Astrocyte (in vitro differentiated cells and primary cell): Measurements from ENCODE around the gene TAL1. TPM values are rescaled to one million over a fixed set of nuclear protein-coding genes. Genes with fewer than 3 reads are reported as not detected.

Experiments
- DNase-seq: peaks from one replicate; pipeline ENCODE4 v3.0.0-alpha.2; 2010; ENCODE audit warnings: low read depth
- FAIRE-seq: peaks from 2 replicates; lab custom pipeline; 2011; peaks lifted over from hg19 to GRCh38; lab: Jason Lieb, UNC
- H2AFZ ChIP-seq: 2 replicates; pipeline ENCODE4 v1.6.0; 2012; ENCODE audit warnings: low read depth, low read length, inconsistent platforms
- H3K27ac ChIP-seq: 2 replicates; pipeline ENCODE4 v1.5.1; 2011; ENCODE audit warnings: low read depth, low read length, inconsistent platforms
- H3K27me3 ChIP-seq: 2 replicates; pipeline ENCODE4 v1.6.0; 2011; ENCODE audit warnings: low read length, inconsistent platforms; ENCODE audit not compliant: insufficient read depth
- H3K36me3 ChIP-seq: 2 replicates; pipeline ENCODE4 v1.5.1; 2011; ENCODE audit warnings: low read length, inconsistent platforms; ENCODE audit not compliant: insufficient read depth
- H3K4me1 ChIP-seq: 2 replicates; pipeline ENCODE4 v1.5.1; 2011; ENCODE audit warnings: low read length, inconsistent platforms; ENCODE audit not compliant: insufficient read depth
- H3K4me2 ChIP-seq: 2 replicates; pipeline ENCODE4 v1.6.0; 2012; ENCODE audit warnings: low read length, inconsistent platforms
- H3K4me3 ChIP-seq: 2 replicates; pipeline ENCODE4 v1.5.1; 2011; ENCODE audit warnings: low read depth, mild to moderate bottlenecking, low read length, inconsistent platforms; ENCODE audit not compliant: insufficient read depth
- H3K79me2 ChIP-seq: 2 replicates; pipeline ENCODE4 v1.6.0; 2012; ENCODE audit warnings: mild to moderate bottlenecking, low read length, inconsistent platforms; ENCODE audit not compliant: insufficient read depth
- H3K9ac ChIP-seq: 2 replicates; pipeline ENCODE4 v1.6.0; 2012; ENCODE audit warnings: mild to moderate bottlenecking, low read length, inconsistent platforms
- H3K9me3 ChIP-seq: 2 replicates; pipeline ENCODE4 v1.5.1; 2012; ENCODE audit warnings: low read depth, mild to moderate bottlenecking, low read length, inconsistent platforms; ENCODE audit not compliant: insufficient read depth
- H4K20me1 ChIP-seq: 2 replicates; pipeline ENCODE4 v1.6.0; 2012; ENCODE audit warnings: low read length, inconsistent platforms; ENCODE audit not compliant: insufficient read depth
- H3K27ac Mint-ChIP-seq: one replicate; pipeline ENCODE4 v1.8.0; 2021; ENCODE audit warnings: mild to moderate bottlenecking, mixed read lengths; ENCODE audit not compliant: unreplicated experiment
- H3K27me3 Mint-ChIP-seq: one replicate; pipeline ENCODE4 v1.8.0; 2021; ENCODE audit warnings: low read depth, mixed read lengths; ENCODE audit not compliant: unreplicated experiment
- H3K36me3 Mint-ChIP-seq: one replicate; pipeline ENCODE4 v1.8.0; 2021; ENCODE audit warnings: low read depth, mixed read lengths; ENCODE audit not compliant: unreplicated experiment
- H3K4me1 Mint-ChIP-seq: one replicate; pipeline ENCODE4 v1.8.0; 2021; ENCODE audit warnings: low read depth, mixed read lengths; ENCODE audit not compliant: unreplicated experiment
- H3K4me3 Mint-ChIP-seq: one replicate; pipeline ENCODE4 v1.8.0; 2021; ENCODE audit warnings: mild to moderate bottlenecking, moderate library complexity, mixed read lengths; ENCODE audit not compliant: unreplicated experiment
- H3K9me3 Mint-ChIP-seq: one replicate; pipeline ENCODE4 v1.8.0; 2021; ENCODE audit warnings: mild to moderate bottlenecking, mixed read lengths; ENCODE audit not compliant: unreplicated experiment
- CTCF ChIP-seq: IDR thresholded peaks from 2 replicates; pipeline ENCODE4 v1.5.1; 2011; ENCODE audit warnings: low read depth, mild to moderate bottlenecking, inconsistent platforms, low read length, moderate library complexity; ENCODE audit not compliant: insufficient read depth
- EZH2 ChIP-seq: IDR thresholded peaks from 2 replicates; pipeline ENCODE4 v1.6.1; 2012; ENCODE audit warnings: mild to moderate bottlenecking, low read length, inconsistent platforms; ENCODE audit not compliant: insufficient read depth
- total RNA-seq: library from RNA; stranded (reverse); gene quantifications from 2 replicates; pipeline ENCODE4 v1.2.1, GENCODE V29; 2021

The TAL1 gene
- total RNA-seq, 1 donor from 2014 or later = 0.14 TPM

DNA sequence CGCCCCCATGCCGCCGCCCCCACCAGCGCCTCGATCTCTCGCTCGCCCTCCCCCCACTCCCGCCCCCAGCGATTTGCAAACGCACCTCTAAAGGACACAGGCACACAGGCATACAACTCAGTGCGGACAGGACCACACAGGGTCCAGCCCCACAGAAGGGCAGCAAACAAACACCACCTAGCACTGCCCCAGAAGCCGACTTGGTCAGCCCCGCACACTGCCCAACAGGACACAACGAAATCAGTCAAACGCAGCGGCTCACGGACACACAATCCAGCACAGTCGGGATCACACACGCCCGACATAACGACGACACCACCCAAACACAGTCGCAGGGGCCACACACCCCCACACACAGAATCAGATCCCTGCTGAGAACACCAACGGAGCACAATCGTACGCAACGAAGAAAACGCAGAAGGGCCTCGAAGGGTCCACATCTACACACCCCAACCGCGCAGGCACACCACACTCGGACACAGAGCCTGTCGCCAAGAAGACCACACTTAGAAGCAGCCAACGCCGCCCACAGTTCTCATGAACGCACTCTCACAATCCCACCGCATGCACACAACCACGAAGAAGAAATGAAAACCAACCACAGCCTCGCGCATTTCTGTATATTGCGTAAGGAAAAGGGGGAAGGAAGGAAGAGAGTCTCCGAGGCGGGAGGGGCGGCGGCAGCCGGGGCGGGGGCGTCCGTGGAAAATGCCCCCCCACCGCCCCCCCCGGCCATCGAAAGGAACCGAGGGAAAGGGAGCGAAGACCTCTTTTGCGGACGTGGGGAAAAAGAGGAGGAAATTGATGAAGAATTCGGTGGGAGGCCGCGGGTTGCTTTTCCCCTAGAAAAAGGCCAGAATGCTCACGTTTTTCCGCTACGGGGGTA lies 481 bp downstream of the TAL1 start:
- Histone ChIP-seq H3K9ac (no peak overlapping the region), H2AFZ (no peak overlapping the region), H3K4me1 (no peaks in the 10 kb centered on the region), H3K4me2 (peak overlapping the region; percentile 52), H3K36me3 (no peaks in the 10 kb centered on the region), H3K4me3 (no peak overlapping the region), H4K20me1 (peaks cover 8% of the 10 kb centered on the region), H3K9me3 (no peaks in the 10 kb centered on the region), H3K27ac (no peak overlapping the region), H3K79me2 (no peaks in the 10 kb centered on the region), H3K27me3 (peaks cover 86% of the 10 kb centered on the region)
- Mint-ChIP-seq H3K27ac (peak overlapping the region; percentile 73), H3K4me1 (peaks cover 13% of the 10 kb centered on the region), H3K27me3 (peaks cover 78% of the 10 kb centered on the region), H3K4me3 (peak overlapping the region; percentile 68), H3K9me3 (peaks cover 11% of the 10 kb centered on the region), H3K36me3 (no peaks in the 10 kb centered on the region)
- DNase-seq = peak; percentile 29
- TF ChIP-seq EZH2 (peak; percentile 80), CTCF (no peak)
- FAIRE-seq = no peak

GRCh38 chr1:47230692-47231300 lies 1.2 kb downstream of the TAL1 start:
- no peak overlapping the region for H3K27ac ChIP-seq
- H3K27me3 ChIP-seq = peaks cover 93% of the 10 kb centered on the region
- Mint-ChIP-seq H3K27me3 (peaks cover 84% of the 10 kb centered on the region), H3K27ac (no peak overlapping the region), H3K9me3 (peaks cover 13% of the 10 kb centered on the region), H3K4me1 (peaks cover 12% of the 10 kb centered on the region), H3K4me3 (no peak overlapping the region), H3K36me3 (no peaks in the 10 kb centered on the region)
- no peak overlapping the region for H3K4me3 ChIP-seq
- no peak overlapping the region for H3K9ac ChIP-seq
- FAIRE-seq = no peak
- H3K9me3 ChIP-seq = no peaks in the 10 kb centered on the region
- no peak overlapping the region for H3K4me2 ChIP-seq
- DNase-seq = no peak
- H2AFZ ChIP-seq = no peak overlapping the region
- peak; percentile 85 for TF ChIP-seq EZH2
- TF ChIP-seq CTCF = no peak
- H3K36me3 ChIP-seq = no peaks in the 10 kb centered on the region
- no peaks in the 10 kb centered on the region for H3K79me2 ChIP-seq
- no peaks in the 10 kb centered on the region for H3K4me1 ChIP-seq
- H4K20me1 ChIP-seq = peaks cover 8% of the 10 kb centered on the region
